SK-N-MC (cell line): ENCODE data around the gene PRMT9.

Experiments used
- DNase-seq: peaks from one replicate; pipeline ENCODE4 v3.0.0-alpha.2; 2011; ENCODE audit warnings: low read depth, low spot score
- H3K27ac ChIP-seq: fragments of 200-600 bp; sonication (generic); 2 replicates; pipeline ENCODE4 v1.5.1; 2016; ENCODE audit warnings: mixed run types
- H3K36me3 ChIP-seq: fragments of 200-600 bp; sonication (generic); 2 replicates; pipeline ENCODE4 v1.6.1; 2017; ENCODE audit warnings: antibody characterized with exemption, low read length, mixed read lengths; ENCODE audit not compliant: insufficient read depth
- H3K4me3 ChIP-seq: fragments of 200-600 bp; sonication (generic); 2 replicates; pipeline ENCODE4 v1.5.1; 2016
- H3K9ac ChIP-seq: fragments of 200-600 bp; sonication (generic); 2 replicates; pipeline ENCODE4 v1.8.0; 2017; ENCODE audit warnings: mixed run types, mixed read lengths; ENCODE audit not compliant: insufficient read length
- H3K9me3 ChIP-seq: fragments of 200-600 bp; sonication (generic); 2 replicates; pipeline ENCODE4 v1.6.1; 2017; ENCODE audit warnings: low read depth, mild to moderate bottlenecking, antibody characterized with exemption, low read length, moderate library complexity, mixed read lengths
- EZH2 ChIP-seq: fragments of 200-600 bp; sonication (generic); IDR thresholded peaks from one replicate; pipeline ENCODE4 v1.6.1; 2017; ENCODE audit warnings: antibody characterized with exemption
- FOXP2 ChIP-seq: optimal IDR thresholded peaks from 2 replicates; pipeline ENCODE3; 2011; ENCODE audit warnings: mild to moderate bottlenecking, moderate library complexity; ENCODE audit not compliant: insufficient read depth; ENCODE audit errors: extremely low read length, control extremely low read depth
- POLR2AphosphoS5 ChIP-seq: IDR thresholded peaks from 2 replicates; pipeline ENCODE4 v1.6.1; 2012; ENCODE audit warnings: mild to moderate bottlenecking, low read depth, low read length, borderline replicate concordance

The PRMT9 gene

DNA sequence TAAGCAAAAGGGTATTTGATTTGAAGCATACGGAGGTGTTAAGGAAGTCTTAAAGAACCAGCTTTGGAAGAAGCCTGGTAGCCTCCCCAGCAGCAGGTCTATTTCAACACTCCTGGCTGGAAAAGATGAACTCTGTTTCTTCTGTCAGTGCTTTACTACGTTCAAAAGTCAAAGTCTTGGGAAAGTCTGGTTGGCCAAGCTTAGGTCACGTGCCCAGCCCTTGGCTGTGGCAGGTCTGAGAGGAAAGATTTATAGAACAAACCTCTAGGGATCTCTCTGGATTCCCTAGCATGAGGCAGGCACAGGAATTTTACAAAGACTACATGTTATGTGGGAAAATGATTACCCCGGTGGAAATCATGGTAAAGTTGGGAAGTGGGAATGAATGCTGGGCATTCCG lies 39.4 kb upstream of the PRMT9 start:
- TF ChIP-seq EZH2 (no peak), POLR2AphosphoS5 (no peak), FOXP2 (no peak)
- Histone ChIP-seq H3K4me3 (no peak overlapping the region), H3K36me3 (no peaks in the 10 kb centered on the region), H3K9me3 (no peaks in the 10 kb centered on the region), H3K9ac (no peak overlapping the region), H3K27ac (no peak overlapping the region)
- no peak for DNase-seq

- Histone ChIP-seq H3K9me3 (no peaks in the 10 kb centered on the region), H3K4me3 (no peak overlapping the region), H3K27ac (no peak overlapping the region), H3K9ac (no peak overlapping the region), H3K36me3 (no peaks in the 10 kb centered on the region)
- no peak for DNase-seq
- TF ChIP-seq FOXP2 (no peak), EZH2 (no peak), POLR2AphosphoS5 (no peak)
Measured at GRCh38 chr4:147717878-147718277, 33.9 kb upstream of the PRMT9 start.

DNA sequence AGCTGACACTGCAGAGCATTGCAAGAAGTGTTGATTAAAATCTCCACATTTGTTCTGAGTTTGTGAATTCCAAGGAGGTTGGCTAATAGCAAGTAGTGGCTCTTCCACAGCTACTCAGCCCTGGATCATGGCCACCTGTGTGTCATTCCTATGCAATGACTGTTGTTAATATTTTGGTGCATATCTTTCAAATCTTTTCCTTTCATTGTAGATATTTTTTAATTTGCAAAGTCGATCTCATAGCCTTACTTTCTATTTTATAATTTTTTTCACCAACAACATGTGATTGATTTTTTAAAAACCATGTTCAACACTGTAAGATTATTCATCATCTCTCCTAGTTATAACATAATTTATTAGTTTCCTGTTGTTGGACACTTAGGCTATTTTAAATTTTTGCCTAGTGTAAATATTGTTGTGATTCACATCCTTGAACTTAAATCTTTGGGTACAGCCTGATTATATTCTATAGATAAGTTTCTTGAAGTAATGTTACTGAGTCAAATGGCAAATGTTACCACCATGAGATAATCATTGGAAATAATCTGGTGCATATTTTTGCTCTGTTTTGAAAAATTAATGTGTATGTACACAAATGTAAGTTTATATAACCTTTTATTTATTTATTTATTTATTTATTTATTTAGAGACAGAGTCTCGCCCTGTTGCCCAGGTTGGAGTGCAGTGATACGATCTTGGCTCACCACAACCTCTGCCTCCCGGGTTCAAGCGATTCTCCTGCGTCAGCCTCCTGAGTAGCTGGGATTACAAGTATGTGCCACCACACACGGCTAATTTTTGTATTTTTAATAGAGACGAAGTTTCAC lies 30.8 kb upstream of the PRMT9 start:
- no peak for DNase-seq
- H3K9ac ChIP-seq = no peak overlapping the region
- H3K36me3 ChIP-seq = no peaks in the 10 kb centered on the region
- H3K4me3 ChIP-seq = no peak overlapping the region
- H3K27ac ChIP-seq = no peak overlapping the region
- no peaks in the 10 kb centered on the region for H3K9me3 ChIP-seq
- no peak for TF ChIP-seq EZH2
- TF ChIP-seq POLR2AphosphoS5 = no peak

GRCh38 chr4:147709999-147710398 lies 26.0 kb upstream of the PRMT9 start:
- H3K27ac ChIP-seq = no peak overlapping the region
- no peak overlapping the region for H3K9ac ChIP-seq
- H3K4me3 ChIP-seq = no peak overlapping the region
- H3K9me3 ChIP-seq = no peaks in the 10 kb centered on the region
- DNase-seq = no peak
- TF ChIP-seq POLR2AphosphoS5 = no peak
- no peak for TF ChIP-seq EZH2
- no peaks in the 10 kb centered on the region for H3K36me3 ChIP-seq

GRCh38 chr4:147707892-147708672 lies 24.1 kb upstream of the PRMT9 start:
- TF ChIP-seq POLR2AphosphoS5 (no peak), FOXP2 (no peak), EZH2 (no peak)
- H3K4me3 ChIP-seq = no peak overlapping the region
- DNase-seq = no peak

DNA sequence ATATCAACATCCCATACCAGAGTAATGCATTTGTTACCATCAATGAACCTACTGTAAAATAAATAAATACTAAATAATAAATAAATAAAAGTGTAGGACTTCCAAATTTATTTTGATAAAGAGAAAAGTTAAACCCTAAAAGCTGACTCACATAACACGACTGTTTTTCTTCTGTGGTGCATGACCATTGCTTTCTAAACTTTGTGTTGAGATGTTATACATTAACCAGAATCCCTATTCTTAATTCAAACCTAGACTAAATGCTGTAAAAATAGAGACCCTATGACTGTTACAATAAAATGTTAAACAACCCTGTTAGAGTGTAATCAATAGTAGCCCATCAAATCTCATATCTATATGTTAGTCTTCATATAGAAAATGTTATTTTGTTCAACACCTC lies 20.9 kb upstream of the PRMT9 start:
- TF ChIP-seq FOXP2 (no peak), EZH2 (no peak), POLR2AphosphoS5 (no peak)
- DNase-seq = no peak
- Histone ChIP-seq H3K9ac (no peak overlapping the region), H3K4me3 (no peak overlapping the region), H3K27ac (no peak overlapping the region), H3K9me3 (no peaks in the 10 kb centered on the region), H3K36me3 (no peaks in the 10 kb centered on the region)

More at GRCh38 chr4:147707892-147708672, 24.1 kb upstream of the PRMT9 start:
- Histone ChIP-seq H3K9ac (no peak overlapping the region), H3K9me3 (no peaks in the 10 kb centered on the region), H3K27ac (no peak overlapping the region), H3K36me3 (no peaks in the 10 kb centered on the region)

- no peaks in the 10 kb centered on the region for H3K9me3 ChIP-seq
- H3K36me3 ChIP-seq = no peaks in the 10 kb centered on the region
- TF ChIP-seq EZH2 = no peak
- no peak for TF ChIP-seq FOXP2
- TF ChIP-seq POLR2AphosphoS5 = no peak
- no peak overlapping the region for H3K4me3 ChIP-seq
- H3K27ac ChIP-seq = no peak overlapping the region
- no peak for DNase-seq
- no peak overlapping the region for H3K9ac ChIP-seq
Measured at GRCh38 chr4:147696866-147697265, 12.9 kb upstream of the PRMT9 start.

- TF ChIP-seq POLR2AphosphoS5 (no peak), EZH2 (no peak), FOXP2 (no peak)
- no peaks in the 10 kb centered on the region for H3K36me3 ChIP-seq
- no peak for DNase-seq
- no peak overlapping the region for H3K4me3 ChIP-seq
- H3K27ac ChIP-seq = no peak overlapping the region
- no peaks in the 10 kb centered on the region for H3K9me3 ChIP-seq
- no peak overlapping the region for H3K9ac ChIP-seq
Measured at GRCh38 chr4:147693218-147693617, 9.3 kb upstream of the PRMT9 start.

GRCh38 chr4:147691820-147692219 lies 7.9 kb upstream of the PRMT9 start:
- Histone ChIP-seq H3K4me3 (no peak overlapping the region), H3K9me3 (no peaks in the 10 kb centered on the region), H3K9ac (no peak overlapping the region), H3K36me3 (no peaks in the 10 kb centered on the region), H3K27ac (no peak overlapping the region)
- TF ChIP-seq EZH2 = no peak
- TF ChIP-seq FOXP2 = no peak
- TF ChIP-seq POLR2AphosphoS5 = no peak
- no peak for DNase-seq
